ENCODE measurements around the gene SCAF1. TPM values are rescaled to one million over a fixed set of nuclear protein-coding genes. Genes with fewer than 3 reads are reported as not detected.

Gene SCAF1
- total RNA-seq, 1 donor from 2014 or later, result 38.8 TPM

- H3K27ac ChIP-seq (replicated peaks), result no peak overlapping the region
- no peak for TF ChIP-seq CTCF (IDR thresholded peaks at IDR 0.05; ENCODE audit: borderline replicate concordance)
- intact Hi-C loops (cut with micrococcal nuclease), result no loop called here
- no peak overlapping the region for H3K4me3 ChIP-seq
- no peaks in the 10 kb centered on the region for H3K36me3 ChIP-seq
- H3K9me3 ChIP-seq (replicated peaks), result no peaks in the 10 kb centered on the region
- H3K27me3 ChIP-seq (ENCODE audit: low read depth), result peaks cover 16% of the 10 kb centered on the region
- H3K4me1 ChIP-seq, result no peaks in the 10 kb centered on the region
- no peak for DNase-seq
Observed at GRCh38 chr19:49700563-49700962, 58.6 kb downstream of the SCAF1 start.

GRCh38 chr19:49701271-49701786, 59.3 kb downstream of the SCAF1 start:
- Histone ChIP-seq H3K36me3 (no peaks in the 10 kb centered on the region), H3K27ac (replicated peaks) (no peak overlapping the region), H3K4me3 (no peak overlapping the region), H3K27me3 (ENCODE audit: low read depth) (peaks cover 16% of the 10 kb centered on the region), H3K9me3 (replicated peaks) (no peaks in the 10 kb centered on the region), H3K4me1 (no peaks in the 10 kb centered on the region)
- DNase-seq, result no peak
- TF ChIP-seq CTCF (IDR thresholded peaks at IDR 0.05; ENCODE audit: borderline replicate concordance), result no peak
- intact Hi-C loops (cut with micrococcal nuclease), result no loop called here

- H3K4me1 ChIP-seq, result no peaks in the 10 kb centered on the region
- intact Hi-C loops (cut with micrococcal nuclease), result no loop called here
- H3K27ac ChIP-seq (replicated peaks), result no peak overlapping the region
- no peak overlapping the region for H3K4me3 ChIP-seq
- H3K27me3 ChIP-seq (ENCODE audit: low read depth), result peaks cover 12% of the 10 kb centered on the region
- H3K9me3 ChIP-seq (replicated peaks), result no peaks in the 10 kb centered on the region
- no peaks in the 10 kb centered on the region for H3K36me3 ChIP-seq
- TF ChIP-seq CTCF (IDR thresholded peaks at IDR 0.05; ENCODE audit: borderline replicate concordance), result no peak
- DNase-seq, result no peak
Observed at GRCh38 chr19:49704888-49705642, 63.1 kb downstream of the SCAF1 start.

GRCh38 chr19:49705919-49706318, 63.9 kb downstream of the SCAF1 start:
- Histone ChIP-seq H3K9me3 (replicated peaks) (no peaks in the 10 kb centered on the region), H3K4me3 (no peak overlapping the region), H3K27me3 (ENCODE audit: low read depth) (peaks cover 6% of the 10 kb centered on the region), H3K27ac (replicated peaks) (no peak overlapping the region), H3K4me1 (no peaks in the 10 kb centered on the region), H3K36me3 (no peaks in the 10 kb centered on the region)
- DNase-seq, result no peak
- no peak for TF ChIP-seq CTCF (IDR thresholded peaks at IDR 0.05; ENCODE audit: borderline replicate concordance)
- intact Hi-C loops (cut with micrococcal nuclease), result no loop called here

Small RNA genes within 50 kb of the gene (microRNA-seq; reads per million reads assigned to microRNA genes)
- not detected for gene MIR5088

Other genes starting within 250 kb of the SCAF1 start
- gene PTH2, start 218.8 kb upstream of the SCAF1 start, total RNA-seq, result not detected
- 0.14 TPM for gene GFY, start 216.8 kb upstream of the SCAF1 start, total RNA-seq
- 0.99 TPM for gene SLC17A7, start 200.7 kb upstream of the SCAF1 start, total RNA-seq
- gene PIH1D1, start 190.4 kb upstream of the SCAF1 start, total RNA-seq, result 24.7 TPM
- gene ALDH16A1, start 189.0 kb upstream of the SCAF1 start, total RNA-seq, result 9.6 TPM
- gene FLT3LG, start 168.0 kb upstream of the SCAF1 start, total RNA-seq, result 3.1 TPM
- gene RPL13A, start 154.6 kb upstream of the SCAF1 start, total RNA-seq, result 1,308 TPM
- 998 TPM for gene RPS11, start 145.8 kb upstream of the SCAF1 start, total RNA-seq
- gene FCGRT, start 129.5 kb upstream of the SCAF1 start, total RNA-seq, result 80.9 TPM
- gene RCN3, start 114.2 kb upstream of the SCAF1 start, total RNA-seq, result 7.5 TPM
- 47.3 TPM for gene NOSIP, start 61.7 kb upstream of the SCAF1 start, total RNA-seq
- gene PRRG2, start 60.9 kb upstream of the SCAF1 start, total RNA-seq, result 0.88 TPM
- gene PRR12, start 51.0 kb upstream of the SCAF1 start, total RNA-seq, result 15.5 TPM
- gene RRAS, start 2.1 kb upstream of the SCAF1 start, total RNA-seq, result 116 TPM
- gene IRF3, start 23.6 kb downstream of the SCAF1 start, total RNA-seq, result 34.5 TPM
- 11.4 TPM for gene BCL2L12, start 23.7 kb downstream of the SCAF1 start, total RNA-seq
- 112 TPM for gene PRMT1, start 35.1 kb downstream of the SCAF1 start, total RNA-seq
- gene ADM5, start 47.4 kb downstream of the SCAF1 start, total RNA-seq, result 0.49 TPM
- gene CPT1C, start 48.9 kb downstream of the SCAF1 start, total RNA-seq, result 2.5 TPM
- gene TSKS, start 121.1 kb downstream of the SCAF1 start, total RNA-seq, result 0.38 TPM
- gene AP2A1, start 124.8 kb downstream of the SCAF1 start, total RNA-seq, result 65.5 TPM
- gene FUZ, start 171.1 kb downstream of the SCAF1 start, total RNA-seq, result 18.3 TPM
- gene MED25, start 176.1 kb downstream of the SCAF1 start, total RNA-seq, result 65.8 TPM
- 104 TPM for gene PTOV1, start 208.9 kb downstream of the SCAF1 start, total RNA-seq
- gene PNKP, start 225.4 kb downstream of the SCAF1 start, total RNA-seq, result 45.1 TPM
- 36.0 TPM for gene AKT1S1, start 235.1 kb downstream of the SCAF1 start, total RNA-seq
- 47.5 TPM for gene TBC1D17, start 235.5 kb downstream of the SCAF1 start, total RNA-seq